HCT116 (cell line): ENCODE data around the gene SRGAP3.

ENCODE experiments used
- EZH2phosphoT487 ChIP-seq: fragments of 200-600 bp; IDR thresholded peaks from 2 replicates; pipeline ENCODE4 v1.6.1; 2018; ENCODE audit warnings: antibody characterized with exemption, borderline replicate concordance
- JUND ChIP-seq: IDR thresholded peaks from 2 replicates; pipeline ENCODE4 v1.6.1; 2012
- POLR2A ChIP-seq: IDR thresholded peaks from 2 replicates; pipeline ENCODE4 v1.7.0; 2011; ENCODE audit warnings: borderline replicate concordance; ENCODE audit not compliant: insufficient read depth, insufficient read length; ENCODE audit errors: extremely low read depth
- POLR2AphosphoS5 ChIP-seq: IDR thresholded peaks from 2 replicates; pipeline ENCODE4 v1.6.1; 2011; ENCODE audit warnings: mild to moderate bottlenecking, low read depth, low read length, moderate library complexity
- RAD21 ChIP-seq: IDR thresholded peaks from 2 replicates; pipeline ENCODE4 v1.6.1; 2012; ENCODE audit warnings: low read depth, mild to moderate bottlenecking
- SIN3A ChIP-seq: IDR thresholded peaks from 2 replicates; pipeline ENCODE4 v1.6.1; 2012; ENCODE audit warnings: low read depth
- YY1 ChIP-seq: IDR thresholded peaks from 2 replicates; pipeline ENCODE4 v1.6.1; 2011; ENCODE audit warnings: low read length, low read depth, moderate library complexity, mild to moderate bottlenecking; ENCODE audit not compliant: insufficient replicate concordance; ENCODE audit errors: extremely low read depth
- TF ChIP-seq, protein P1 (sequence below), 3 experiments: fragments of 200-600 bp in 1 of 3; sonication (generic) in 1 of 3; IDR thresholded peaks in 2 of 3; conservative IDR thresholded peaks in 1 of 3; 2 replicates each; pipeline ENCODE4 v1.5.1; 2012 to 2017; ENCODE audit warnings: low read depth in 2 of 3, low read length in 2 of 3, antibody characterized with exemption in 1 of 3, borderline replicate concordance in 1 of 3, control low read depth in 1 of 3, mild to moderate bottlenecking in 1 of 3, mixed read lengths in 1 of 3, mixed run types in 1 of 3, moderate library complexity in 1 of 3; ENCODE audit not compliant: insufficient read depth in 1 of 3

DNA sequence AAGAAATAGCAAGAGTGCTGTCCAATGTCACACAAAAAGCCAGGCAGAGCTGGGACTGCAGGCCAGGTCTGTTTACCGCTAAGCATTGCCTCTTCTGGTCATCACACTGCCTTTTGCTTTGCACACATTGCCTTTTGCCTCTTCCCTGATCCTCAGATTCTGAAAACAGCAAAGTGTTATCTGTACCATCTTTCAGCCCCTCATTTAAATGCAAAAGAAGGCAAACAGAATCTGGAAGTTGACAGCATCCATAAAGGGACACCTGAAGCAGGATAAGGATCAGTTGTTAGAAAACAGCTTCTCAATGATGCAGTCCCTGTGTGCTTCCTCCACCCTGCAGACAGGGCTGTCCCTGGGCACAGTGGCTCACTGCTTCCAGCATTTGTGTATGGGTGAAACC lies 179.5 kb downstream of the SRGAP3 start:
- TF ChIP-seq POLR2A, result no peak
- TF ChIP-seq, protein P1, sequence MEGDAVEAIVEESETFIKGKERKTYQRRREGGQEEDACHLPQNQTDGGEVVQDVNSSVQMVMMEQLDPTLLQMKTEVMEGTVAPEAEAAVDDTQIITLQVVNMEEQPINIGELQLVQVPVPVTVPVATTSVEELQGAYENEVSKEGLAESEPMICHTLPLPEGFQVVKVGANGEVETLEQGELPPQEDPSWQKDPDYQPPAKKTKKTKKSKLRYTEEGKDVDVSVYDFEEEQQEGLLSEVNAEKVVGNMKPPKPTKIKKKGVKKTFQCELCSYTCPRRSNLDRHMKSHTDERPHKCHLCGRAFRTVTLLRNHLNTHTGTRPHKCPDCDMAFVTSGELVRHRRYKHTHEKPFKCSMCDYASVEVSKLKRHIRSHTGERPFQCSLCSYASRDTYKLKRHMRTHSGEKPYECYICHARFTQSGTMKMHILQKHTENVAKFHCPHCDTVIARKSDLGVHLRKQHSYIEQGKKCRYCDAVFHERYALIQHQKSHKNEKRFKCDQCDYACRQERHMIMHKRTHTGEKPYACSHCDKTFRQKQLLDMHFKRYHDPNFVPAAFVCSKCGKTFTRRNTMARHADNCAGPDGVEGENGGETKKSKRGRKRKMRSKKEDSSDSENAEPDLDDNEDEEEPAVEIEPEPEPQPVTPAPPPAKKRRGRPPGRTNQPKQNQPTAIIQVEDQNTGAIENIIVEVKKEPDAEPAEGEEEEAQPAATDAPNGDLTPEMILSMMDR (IDR thresholded peaks at IDR 0.05 in 2 of 3, conservative IDR thresholded peaks at IDR 0.05 in 1 of 3; ENCODE audit: borderline replicate concordance in 1 of 3, insufficient read depth in 1 of 3, low read depth in 2 of 3, low read length in 2 of 3), result no peak
- no peak for TF ChIP-seq SIN3A
- TF ChIP-seq JUND, result no peak
- no peak for TF ChIP-seq POLR2AphosphoS5
- TF ChIP-seq YY1, result no peak
- no peak for TF ChIP-seq RAD21
- TF ChIP-seq EZH2phosphoT487, result no peak
